ENCODE results near the gene ADGRL4.

DNA sequence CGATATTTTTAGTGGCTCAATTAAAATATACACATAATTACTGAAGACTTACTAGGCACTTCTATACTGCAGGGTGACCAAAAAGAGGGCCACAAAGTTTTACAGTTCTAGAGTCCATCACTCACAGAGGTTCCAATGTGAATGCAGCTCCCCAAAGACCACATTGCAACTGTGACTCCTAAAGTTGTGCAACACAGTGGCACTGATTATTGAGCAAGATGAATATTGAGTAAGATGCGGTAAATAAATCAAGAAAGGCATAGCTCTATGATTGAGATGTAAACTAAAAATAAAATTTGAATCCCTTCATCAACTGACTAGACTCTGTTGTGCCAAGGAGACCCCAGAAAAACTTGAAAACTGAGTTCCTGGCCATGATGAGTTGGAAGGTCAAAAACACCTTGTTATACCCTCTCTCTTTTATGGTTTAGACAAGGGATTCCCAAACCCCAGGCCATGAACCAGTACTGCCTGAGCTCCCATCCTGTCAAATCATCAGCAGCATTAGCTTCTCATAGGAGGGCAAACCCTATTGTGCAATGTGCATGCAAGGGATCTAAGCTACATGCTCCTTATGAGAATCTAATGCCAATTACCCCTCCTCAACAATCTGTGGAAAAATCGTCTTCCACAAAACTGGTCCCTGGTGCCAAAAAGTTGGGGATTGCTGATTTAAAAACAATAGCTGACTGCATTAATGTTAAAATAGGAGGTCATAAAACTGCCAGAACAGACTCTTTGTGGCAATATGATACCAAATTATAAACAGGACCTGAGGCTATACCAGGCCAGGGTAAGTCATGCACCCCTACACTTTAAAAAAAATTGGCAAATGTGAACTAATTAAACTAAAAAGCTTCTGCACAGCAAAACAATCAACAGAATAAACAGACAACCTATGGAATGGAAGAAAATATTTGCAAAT lies 94.3 kb downstream of the ADGRL4 start:
- no peak for TF ChIP-seq POLR2A (IDR thresholded peaks at IDR 0.05)
- TF ChIP-seq, protein P1, sequence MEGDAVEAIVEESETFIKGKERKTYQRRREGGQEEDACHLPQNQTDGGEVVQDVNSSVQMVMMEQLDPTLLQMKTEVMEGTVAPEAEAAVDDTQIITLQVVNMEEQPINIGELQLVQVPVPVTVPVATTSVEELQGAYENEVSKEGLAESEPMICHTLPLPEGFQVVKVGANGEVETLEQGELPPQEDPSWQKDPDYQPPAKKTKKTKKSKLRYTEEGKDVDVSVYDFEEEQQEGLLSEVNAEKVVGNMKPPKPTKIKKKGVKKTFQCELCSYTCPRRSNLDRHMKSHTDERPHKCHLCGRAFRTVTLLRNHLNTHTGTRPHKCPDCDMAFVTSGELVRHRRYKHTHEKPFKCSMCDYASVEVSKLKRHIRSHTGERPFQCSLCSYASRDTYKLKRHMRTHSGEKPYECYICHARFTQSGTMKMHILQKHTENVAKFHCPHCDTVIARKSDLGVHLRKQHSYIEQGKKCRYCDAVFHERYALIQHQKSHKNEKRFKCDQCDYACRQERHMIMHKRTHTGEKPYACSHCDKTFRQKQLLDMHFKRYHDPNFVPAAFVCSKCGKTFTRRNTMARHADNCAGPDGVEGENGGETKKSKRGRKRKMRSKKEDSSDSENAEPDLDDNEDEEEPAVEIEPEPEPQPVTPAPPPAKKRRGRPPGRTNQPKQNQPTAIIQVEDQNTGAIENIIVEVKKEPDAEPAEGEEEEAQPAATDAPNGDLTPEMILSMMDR (IDR thresholded peaks at IDR 0.05): no peak

Data from thyroid gland (tissue), 4 donors.